Epidermal melanocyte (primary cell): ENCODE results near the gene INPP5A.

ENCODE experiments used
- DNase-seq: peaks from one replicate; pipeline ENCODE4 v3.0.0; 2011; ENCODE audit warnings: low spot score; ENCODE audit not compliant: insufficient read length

Gene INPP5A

DNA sequence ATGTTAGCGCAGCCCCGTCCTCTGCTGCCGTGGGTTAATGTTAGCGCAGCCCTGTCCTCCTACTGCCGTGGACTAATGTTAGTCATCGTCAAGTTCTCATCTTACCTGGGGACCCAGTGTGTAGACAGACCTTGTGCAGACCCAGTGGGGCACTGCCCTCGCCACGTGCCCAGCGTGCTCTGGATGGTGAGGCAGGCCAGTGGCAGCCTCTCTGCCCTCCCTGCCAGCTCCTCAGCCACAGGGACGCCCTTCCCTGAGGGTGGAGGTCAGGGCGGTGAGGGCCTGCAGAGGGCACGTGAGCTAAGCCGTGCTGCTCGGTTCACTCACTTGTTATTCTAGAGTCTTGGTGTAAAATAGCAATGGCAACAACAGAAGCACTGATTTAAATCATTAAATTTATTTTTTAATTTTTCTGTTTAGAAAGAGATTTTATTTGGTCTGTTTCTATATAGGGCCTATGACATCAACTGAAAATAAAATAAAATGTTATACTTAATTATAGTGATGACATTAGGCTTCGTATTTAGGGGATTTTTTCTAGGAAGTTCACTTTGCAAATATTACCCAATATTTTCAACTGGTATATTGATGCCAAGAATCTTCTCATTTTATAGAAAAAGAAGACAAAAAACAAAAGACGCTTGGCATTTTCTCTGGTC is 199.9 kb downstream of the INPP5A start:
- no peak for DNase-seq

DNA sequence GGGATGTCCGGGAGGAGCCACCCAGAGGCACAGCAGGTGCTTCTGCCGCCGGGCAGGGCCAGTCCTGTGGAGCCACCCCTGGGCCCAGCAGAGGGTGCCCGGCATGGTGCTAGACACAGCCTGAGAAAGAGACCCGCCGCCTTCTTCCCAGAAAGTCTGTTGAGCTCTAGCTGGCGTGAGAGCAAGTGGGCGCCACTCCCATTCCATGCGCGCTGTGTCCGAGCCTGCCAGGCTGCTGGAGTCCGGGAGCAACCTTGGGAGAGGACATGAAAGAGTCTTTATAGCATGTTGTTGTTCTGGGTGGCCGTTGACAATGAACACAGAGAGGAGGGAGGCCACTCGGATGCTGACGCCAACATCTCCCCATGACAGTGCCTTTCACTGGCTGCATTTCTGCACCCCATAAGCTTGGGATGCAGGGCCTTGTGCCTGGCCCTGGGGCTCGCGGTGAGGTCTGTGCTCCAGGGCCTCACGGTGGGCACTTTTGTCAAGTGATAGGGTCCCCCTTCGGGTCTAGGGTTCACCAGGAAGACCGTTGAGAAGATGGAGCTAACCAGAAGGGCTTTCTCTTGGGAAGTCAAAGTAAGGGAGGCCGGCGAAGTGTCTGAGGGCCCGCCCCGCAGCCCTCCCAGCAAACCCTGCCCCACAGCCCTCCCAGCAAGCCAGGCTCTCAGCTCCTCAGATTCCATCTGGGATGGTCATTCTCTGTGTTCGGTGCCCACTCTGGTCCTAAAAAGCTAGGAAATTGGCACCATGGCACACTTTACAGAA is 201.1 kb downstream of the INPP5A start:
- DNase-seq = no peak

DNA sequence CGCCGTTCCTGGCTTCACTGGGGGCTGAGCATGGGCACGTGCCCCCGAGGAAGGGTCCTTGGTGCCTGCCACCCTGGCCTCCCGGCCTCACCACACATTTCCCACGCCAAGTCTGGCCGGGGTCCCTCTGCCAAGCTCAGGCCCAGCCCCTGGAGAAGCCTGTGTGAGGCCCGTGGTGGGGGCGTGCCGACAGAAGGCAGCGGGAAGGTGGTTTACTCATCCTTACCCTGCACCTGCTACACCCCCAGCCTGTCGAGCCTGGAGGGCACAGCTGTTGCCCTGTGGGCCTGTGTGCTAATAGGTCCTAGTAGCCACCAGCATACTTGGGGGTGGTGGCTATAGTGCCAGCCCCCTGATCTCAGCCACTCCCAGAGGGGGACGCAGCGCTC is 201.6 kb downstream of the INPP5A start:
- DNase-seq = no peak

DNA sequence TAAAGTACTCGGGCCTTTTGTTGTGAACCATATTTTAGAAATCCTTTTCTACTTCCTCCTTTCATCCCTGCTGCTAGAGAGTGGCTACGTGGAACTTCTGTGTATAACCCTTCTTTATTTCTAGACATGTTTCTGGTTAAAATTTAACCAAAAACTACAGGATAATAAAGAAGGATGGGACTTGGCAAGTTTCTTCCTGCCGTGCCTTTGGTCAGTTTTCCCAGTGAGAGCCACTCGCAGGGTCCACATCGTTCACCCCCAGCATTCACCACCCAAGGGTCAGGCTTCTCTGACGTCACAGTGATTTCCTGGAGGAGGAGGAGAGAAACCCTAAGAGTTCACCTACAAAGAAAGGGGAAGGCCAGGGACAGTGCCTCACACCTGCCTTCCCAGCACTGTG is 203.0 kb downstream of the INPP5A start:
- no peak for DNase-seq

DNA sequence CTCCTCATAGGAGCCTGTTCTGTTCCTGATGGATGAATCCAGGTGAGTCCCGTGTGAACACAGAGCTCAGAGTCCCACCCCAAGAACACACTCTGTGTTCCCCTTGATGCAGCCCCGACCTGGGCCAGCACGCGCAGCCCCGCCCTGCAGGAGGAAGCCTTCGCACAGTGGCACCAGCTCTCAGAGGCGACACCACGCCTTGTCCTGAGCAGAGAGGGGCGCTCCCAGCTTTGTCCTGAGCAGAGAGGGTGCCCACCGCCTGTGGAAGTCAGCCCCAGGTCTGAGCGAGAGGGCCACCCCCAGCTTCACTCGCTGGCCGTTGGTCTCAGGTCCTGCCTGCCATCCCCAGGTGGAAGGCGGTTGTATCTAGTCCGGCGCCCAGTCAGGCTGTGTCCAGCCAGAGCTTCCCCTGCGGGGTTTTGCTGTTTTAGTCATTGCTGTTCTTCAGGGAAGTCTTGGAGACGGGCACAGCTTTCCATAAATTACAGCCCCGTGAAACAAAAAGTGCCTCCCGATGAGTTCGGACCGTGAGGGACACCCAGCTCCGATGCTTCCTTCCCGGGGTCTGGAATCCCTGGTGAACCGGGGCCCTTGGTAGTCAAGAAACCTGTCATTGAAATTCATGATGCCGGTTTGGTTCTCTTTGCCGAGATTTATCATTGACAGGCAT is 204.7 kb downstream of the INPP5A start:
- no peak for DNase-seq

DNA sequence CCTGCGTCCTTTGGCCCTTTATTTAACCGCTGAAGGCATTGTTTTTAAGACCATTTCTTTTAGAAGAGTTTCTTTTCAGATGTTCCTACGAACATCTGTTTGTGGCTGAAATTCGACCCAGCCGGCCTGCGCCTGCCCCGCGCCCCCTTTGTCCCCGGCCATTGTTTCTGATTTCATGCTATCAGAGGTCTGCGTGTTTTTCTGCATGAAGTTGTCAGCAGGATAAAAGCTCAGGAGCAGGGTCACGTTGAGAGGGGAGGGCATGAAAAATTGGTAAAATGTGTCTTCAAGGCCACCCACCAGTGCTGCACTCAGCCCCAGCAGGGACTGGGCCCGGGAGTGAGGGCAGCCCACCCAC is 205.2 kb downstream of the INPP5A start:
- no peak for DNase-seq

DNA sequence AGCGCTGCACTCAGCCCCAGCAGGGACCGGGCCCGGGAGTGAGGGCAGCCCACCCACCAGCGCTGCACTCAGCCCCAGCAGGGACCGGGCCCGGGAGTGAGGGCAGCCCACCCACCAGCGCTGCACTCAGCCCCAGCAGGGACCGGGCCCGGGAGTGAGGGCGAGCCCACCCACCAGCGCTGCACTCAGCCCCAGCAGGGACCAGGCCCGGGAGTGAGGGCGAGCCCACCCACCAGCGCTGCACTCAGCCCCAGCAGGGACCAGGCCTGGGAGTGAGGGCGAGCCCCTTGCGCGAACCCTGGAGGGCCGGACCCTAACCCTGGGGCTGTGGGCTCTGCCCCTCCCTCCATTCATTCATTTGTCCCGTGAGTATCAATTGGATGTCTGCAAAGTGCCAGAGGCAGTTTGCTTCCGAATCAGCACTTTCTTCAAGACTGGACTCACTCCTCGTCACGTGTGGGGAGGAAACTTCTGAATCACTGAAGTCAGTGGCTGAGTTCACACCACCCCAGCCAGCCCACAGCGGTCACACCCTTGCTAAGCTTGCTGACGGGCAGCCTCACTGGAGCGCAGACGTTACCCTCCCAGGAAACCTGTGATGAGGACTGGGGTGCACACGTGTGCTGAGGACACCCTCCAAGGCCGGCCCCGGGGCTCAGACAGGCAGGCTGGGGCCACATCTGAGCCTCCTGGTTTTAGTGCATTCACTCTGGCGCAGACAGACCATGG is 205.8 kb downstream of the INPP5A start:
- peak; percentile 62 for DNase-seq

DNA sequence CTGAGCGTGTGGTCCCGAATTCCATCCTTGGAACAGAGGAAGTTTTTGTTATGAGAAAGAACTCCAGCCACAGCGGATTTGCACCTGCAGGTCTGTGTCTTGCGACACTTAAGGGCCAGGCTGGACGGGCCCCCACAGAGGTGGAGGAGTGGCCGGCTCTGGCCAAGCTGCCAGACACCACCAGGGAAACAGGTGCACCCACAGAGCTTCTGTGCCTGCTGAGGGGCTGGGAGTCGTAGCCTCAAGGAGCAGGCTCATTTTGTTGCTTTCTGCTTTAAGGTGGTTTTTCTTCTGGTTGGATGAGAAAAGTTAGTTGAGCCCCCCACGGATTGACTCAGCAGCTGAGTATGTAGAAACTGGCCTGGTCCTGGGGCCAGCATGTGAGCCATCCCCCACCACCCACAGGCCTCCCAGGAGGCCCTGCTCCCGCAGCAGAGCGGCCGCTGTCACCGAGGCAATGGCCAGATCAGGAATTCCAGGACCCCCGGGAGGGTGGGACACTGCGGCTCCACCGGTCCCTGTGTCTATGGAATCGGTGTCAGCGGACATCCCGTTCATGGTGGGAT is 206.4 kb downstream of the INPP5A start:
- DNase-seq = no peak

DNA sequence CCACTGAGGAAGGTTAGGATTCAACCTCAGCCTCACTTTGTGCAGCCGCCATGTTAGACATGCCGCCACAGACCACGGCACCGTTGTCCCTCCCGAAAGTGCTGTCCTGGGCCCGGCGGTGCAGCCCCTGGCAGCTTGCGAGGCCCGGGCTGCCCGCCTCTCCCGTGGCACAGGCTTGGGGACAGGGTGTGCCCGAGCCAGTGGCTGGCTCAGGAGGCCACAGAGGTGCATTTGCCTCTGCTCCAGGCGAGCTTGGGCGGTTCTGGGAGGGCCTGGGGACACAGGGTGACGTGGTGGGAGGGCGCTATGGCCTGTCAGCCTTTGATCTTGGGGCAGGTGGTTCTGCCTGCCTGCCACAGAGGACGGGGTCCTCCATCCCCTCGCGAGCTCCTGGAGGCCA is 207.3 kb downstream of the INPP5A start:
- no peak for DNase-seq

DNA sequence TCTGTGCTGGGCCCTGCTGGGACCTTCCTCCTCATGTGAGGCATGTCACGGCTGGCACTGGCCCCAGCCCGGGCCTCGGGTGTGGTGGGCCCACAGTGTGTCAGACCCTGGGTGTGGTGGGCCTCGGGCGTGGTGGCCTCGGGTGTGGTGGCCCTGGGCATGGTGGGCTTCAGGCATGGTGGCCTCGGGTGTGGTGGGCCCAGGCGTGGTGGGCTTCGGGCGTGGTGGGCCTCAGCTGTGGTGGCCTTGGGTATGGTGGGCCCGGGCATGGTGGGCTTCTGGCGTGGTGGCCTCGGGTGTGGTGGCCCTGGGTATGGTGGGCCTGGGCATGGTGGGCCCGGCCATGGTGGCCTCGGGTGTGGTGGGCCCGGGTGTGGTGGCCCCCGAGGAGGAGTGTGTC is 207.9 kb downstream of the INPP5A start:
- no peak for DNase-seq

DNA sequence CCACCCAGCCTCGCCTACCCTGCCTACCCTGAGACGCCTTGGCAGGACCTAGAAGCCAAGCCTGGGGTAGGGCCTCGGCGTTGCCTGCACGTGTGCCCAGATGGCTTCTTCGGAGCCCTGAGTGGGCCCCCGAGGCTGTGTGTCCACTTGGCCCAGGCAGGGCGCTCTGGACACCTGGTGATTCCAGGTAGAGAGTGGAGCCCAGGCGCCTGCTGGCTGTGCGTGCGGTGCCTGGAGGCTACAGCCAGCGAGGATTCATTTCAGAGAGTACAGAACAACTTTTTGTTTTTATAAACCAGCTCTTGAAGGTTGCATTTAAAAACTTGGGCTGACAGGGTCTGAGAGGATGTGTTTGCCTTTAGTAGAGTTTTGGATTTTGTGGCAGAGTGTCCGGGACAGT is 208.4 kb downstream of the INPP5A start:
- DNase-seq = no peak

DNA sequence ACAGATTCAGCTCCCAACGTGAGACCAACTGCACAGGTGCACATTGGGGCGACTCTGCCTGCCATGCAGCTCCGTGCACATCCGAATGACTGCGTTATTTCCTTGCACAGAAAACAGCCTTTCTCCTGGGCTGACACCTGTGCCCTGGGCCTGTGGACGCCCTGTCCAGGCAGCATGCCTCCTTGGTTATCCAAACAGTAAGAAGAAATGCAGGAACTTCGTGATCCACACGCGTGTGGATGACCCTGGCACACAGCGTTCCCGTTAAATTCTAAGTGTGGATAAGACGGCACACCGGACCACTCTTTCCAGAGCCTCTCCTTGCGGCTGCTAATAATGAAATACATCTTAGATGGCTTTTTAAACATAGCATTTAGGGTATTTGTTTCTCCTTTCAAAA is 208.8 kb downstream of the INPP5A start:
- no peak for DNase-seq

DNA sequence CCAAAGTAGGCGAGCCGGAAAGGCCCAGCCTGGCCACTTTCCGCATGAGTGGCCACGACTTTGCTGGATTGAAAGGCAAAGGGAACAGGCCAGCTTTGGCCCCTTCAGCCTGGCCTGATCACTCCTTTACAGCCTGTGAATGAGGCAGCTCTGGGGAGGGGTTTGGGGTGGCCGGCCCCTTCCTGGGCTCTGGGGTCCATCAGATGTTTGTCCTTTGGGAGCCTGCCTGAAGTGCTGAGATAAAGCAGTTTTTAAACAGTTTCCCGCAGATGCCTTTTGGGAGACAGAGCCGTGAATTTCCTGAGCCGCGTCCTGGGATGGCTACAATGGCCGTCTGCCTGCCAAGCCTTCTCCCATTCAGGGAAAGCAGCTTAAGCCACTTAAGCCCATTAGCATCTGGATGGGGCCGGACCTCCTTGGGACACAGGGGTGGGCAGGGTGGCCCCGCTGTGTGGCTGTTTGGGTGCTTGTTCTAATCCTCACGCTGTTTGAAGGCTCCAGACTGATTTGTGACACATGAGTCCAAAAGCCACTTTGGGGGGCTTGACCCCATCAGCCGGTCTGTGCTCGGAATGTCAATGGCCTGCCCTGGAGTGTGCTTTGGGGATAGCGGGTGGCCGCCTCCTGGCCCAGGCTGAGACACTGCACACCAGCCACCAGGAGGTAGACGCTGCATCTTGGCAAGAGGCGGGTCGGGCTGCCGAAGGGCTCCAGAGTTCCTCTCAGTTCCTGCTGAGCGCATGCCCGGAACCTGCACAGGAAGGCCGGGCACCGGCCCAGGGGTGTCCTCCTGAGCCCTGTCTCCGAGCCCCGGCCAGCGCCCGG is 209.4 kb downstream of the INPP5A start:
- no peak for DNase-seq

DNA sequence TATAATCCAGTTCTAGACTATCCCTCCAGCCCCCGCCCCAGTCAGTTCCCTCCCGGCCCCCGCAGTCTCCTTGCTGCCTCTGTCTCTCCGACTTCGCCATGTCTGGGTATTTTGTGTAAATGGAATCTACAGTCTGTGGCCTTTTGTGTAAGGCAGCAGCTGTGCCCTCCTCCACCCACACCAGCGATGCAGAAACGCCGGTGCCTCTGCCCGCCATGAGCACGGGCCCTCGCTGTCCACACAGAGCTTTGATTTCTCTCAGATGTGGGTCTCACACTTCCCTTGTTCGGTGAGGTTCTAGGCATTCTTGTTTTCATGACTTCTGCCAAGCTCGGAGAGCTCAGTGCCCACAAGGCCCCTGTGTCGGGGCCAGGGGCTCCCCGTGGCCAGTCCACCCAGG is 210.5 kb downstream of the INPP5A start:
- DNase-seq = no peak

DNA sequence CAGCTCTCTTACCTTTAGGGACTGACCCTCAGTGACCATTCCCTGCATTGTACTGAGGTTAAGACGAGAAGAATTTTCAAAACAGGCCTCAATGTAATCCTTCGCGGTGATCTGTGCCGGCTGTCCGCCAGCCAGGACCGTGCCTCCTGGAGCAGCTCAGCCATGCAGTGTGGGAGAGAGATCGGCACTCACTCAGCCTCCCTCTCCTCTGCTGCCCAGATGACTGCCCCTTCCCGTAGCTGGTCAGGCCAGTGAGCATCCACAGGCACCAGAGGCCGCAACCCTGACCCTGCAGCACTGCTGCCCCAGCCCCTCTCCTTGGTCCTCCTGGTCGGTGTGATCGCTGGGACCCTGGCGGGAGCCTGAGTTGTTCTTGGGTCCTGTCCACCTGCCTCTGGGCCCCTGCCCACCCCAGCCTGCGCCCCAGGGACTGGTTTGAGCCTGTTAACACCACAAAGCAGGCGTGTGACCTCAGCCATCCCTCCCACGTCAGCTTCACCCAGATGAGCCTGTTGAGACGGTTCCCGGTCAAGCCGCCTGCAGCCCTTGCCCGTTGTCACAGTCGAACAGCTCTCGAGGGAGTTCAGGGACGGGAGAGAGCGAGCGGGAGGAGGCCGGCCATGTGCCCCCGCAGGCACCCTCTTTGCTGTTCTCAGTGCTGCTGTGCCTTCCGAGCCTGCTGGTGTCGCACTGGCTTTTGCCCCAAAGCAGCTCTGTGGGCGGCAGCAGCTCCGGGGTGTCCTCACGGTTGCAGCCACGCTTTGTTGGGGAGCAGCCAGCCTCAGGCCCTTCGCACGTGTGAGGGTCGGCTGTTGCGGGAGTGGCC is 211.2 kb downstream of the INPP5A start:
- no peak for DNase-seq

DNA sequence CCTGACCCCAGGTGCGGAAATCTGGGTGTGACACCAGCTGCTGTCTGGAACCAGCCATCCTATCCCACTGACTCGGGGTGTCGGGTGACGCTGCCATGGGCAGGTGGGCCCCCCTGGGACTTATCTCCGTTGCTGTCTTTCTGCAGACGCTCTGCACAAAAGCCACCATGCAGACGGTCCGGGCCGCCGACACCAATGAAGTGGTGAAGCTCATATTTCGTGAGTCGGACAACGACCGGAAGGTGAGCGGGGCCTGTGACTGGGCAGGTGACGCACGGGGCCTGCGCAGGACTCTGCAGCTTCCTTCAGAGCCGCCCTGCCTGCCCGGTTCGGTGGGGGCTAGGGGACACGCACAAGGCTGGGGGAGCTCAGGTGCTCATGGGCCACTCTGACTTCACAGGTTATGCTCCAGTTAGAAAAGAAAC is 211.8 kb downstream of the INPP5A start:
- DNase-seq = no peak

DNA sequence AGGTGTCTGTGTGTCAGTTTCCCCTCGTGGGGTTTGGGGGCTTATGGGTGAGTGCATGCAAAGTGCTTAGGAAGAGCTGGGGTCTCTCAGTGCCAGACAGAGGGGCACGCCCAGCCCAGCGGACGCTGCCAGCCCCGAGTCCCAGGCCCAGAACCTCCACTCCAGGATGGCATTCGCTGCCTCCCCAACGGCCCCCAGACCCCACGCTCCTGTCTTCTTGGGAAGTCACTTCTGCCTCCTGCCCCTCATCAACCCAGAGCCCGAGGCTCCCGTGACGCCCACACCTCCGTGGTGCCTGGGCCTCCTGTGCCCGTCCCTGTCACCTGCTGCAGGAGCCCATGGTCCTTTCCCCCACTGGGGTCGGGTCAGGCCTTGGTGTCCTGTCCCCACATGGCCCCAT is 213.3 kb downstream of the INPP5A start:
- DNase-seq = no peak

DNA sequence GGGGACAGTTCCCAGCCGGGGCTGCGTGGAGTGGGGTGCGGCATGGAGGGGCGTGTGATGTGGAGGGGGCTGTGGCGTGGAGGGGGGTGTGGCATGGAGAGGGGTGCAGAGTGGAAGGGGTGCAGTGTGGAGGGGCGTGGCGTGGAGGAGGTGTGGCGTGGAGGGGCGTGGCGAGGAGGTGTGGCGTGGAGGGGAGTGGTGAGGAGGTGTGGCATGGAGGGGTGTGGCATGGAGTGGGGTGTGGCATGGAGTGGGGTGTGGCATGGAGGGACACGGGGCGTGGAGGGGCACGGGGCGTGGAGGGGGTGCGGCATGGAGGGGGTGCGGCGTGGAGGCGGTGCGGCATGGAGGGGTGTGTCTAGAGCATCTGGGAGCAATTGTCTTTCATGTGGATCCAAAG is 214.8 kb downstream of the INPP5A start:
- DNase-seq = no peak

DNA sequence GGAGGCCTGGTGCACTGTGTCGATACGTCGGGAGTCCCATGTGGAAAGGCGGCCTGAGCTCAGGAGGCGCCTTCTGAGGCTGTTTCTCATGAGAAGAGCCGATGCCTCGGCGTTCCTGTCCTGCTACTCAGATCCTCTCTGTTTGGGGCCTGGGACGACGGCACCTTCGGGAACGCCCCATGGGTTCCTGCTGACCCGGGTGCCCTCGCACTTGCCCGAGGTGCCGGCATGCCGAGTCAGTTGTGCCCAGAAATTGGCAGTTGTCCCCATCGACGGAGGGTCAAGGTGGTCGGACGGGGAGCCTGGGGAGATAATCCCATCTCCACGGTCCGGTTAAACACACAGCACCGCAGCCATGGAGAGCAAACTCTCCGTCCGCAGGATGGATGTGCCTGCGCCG is 215.4 kb downstream of the INPP5A start:
- no peak for DNase-seq

DNA sequence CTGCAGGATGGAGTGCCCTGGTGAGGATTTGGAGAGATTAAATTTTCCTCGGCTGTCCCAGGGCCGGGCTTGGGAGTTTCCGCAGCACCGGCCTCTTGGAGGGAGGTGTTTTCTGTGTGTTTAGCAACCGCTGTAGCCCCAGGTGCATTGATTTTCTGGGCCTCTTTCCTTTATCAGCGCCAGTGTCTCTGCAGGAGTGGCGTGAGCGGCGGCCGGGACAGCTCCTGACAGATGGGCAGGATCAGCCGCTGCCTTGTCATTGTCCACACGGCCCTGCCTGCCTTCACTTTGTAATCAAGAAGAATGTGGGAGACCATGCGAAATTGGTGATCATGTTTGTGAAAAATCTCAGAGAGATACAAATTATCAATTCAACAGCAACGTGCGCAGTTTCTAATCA is 216.0 kb downstream of the INPP5A start:
- no peak for DNase-seq
